ENCODE results near the gene CAB39L. TPM values are rescaled to one million over a fixed set of nuclear protein-coding genes. Genes with fewer than 3 reads are reported as not detected.

Gene CAB39L
- total RNA-seq, 1 donor from 2014 or later, result 10.7 TPM

GRCh38 chr13:49466292-49466838 is 22.5 kb upstream of the CAB39L start:
- Mint-ChIP-seq H3K4me1 (peaks cover 12% of the 10 kb centered on the region), H3K27me3 (ENCODE audit: low read depth) (no peaks in the 10 kb centered on the region), H3K36me3 (ENCODE audit: low read depth) (peaks cover 31% of the 10 kb centered on the region), H3K4me3 (no peak overlapping the region), H3K9me3 (peaks cover 3% of the 10 kb centered on the region), H3K27ac (ENCODE audit: unreplicated experiment) (no peak overlapping the region)
- no peak for TF ChIP-seq CTCF (conservative IDR thresholded peaks at IDR 0.05)
- no peak for DNase-seq (ENCODE audit: low read depth, low spot score)

GRCh38 chr13:49464621-49465325 is 20.9 kb upstream of the CAB39L start:
- TF ChIP-seq CTCF (conservative IDR thresholded peaks at IDR 0.05), result no peak
- peaks cover 3% of the 10 kb centered on the region for H3K9me3 Mint-ChIP-seq
- no peaks in the 10 kb centered on the region for H3K27me3 Mint-ChIP-seq (ENCODE audit: low read depth)
- peaks cover 7% of the 10 kb centered on the region for H3K4me1 Mint-ChIP-seq
- H3K27ac Mint-ChIP-seq (ENCODE audit: unreplicated experiment), result no peak overlapping the region
- H3K4me3 Mint-ChIP-seq, result no peak overlapping the region
- no peak for DNase-seq (ENCODE audit: low read depth, low spot score)
- peaks cover 34% of the 10 kb centered on the region for H3K36me3 Mint-ChIP-seq (ENCODE audit: low read depth)

GRCh38 chr13:49464085-49464484 is 20.2 kb upstream of the CAB39L start:
- Mint-ChIP-seq H3K27me3 (ENCODE audit: low read depth) (no peaks in the 10 kb centered on the region), H3K36me3 (ENCODE audit: low read depth) (peaks cover 34% of the 10 kb centered on the region), H3K4me1 (no peaks in the 10 kb centered on the region), H3K9me3 (peaks cover 3% of the 10 kb centered on the region), H3K4me3 (no peak overlapping the region), H3K27ac (ENCODE audit: unreplicated experiment) (no peak overlapping the region)
- DNase-seq (ENCODE audit: low read depth, low spot score), result no peak
- no peak for TF ChIP-seq CTCF (conservative IDR thresholded peaks at IDR 0.05)

GRCh38 chr13:49459580-49459979 is 15.7 kb upstream of the CAB39L start:
- TF ChIP-seq CTCF (conservative IDR thresholded peaks at IDR 0.05), result no peak
- Mint-ChIP-seq H3K27me3 (ENCODE audit: low read depth) (no peaks in the 10 kb centered on the region), H3K9me3 (peaks cover 3% of the 10 kb centered on the region), H3K36me3 (ENCODE audit: low read depth) (peaks cover 29% of the 10 kb centered on the region), H3K4me3 (no peak overlapping the region), H3K4me1 (no peaks in the 10 kb centered on the region), H3K27ac (ENCODE audit: unreplicated experiment) (no peak overlapping the region)
- no peak for DNase-seq (ENCODE audit: low read depth, low spot score)

- Mint-ChIP-seq H3K27ac (ENCODE audit: unreplicated experiment) (no peak overlapping the region), H3K27me3 (ENCODE audit: low read depth) (no peaks in the 10 kb centered on the region), H3K36me3 (ENCODE audit: low read depth) (peaks cover 10% of the 10 kb centered on the region), H3K4me3 (no peak overlapping the region), H3K4me1 (no peaks in the 10 kb centered on the region), H3K9me3 (no peaks in the 10 kb centered on the region)
- TF ChIP-seq CTCF (conservative IDR thresholded peaks at IDR 0.05), result no peak
- no peak for DNase-seq (ENCODE audit: low read depth, low spot score)
Measured at GRCh38 chr13:49457221-49457620, 13.4 kb upstream of the CAB39L start.

Data from neural crest cell (in vitro differentiated cells).